B cell (primary cell): ENCODE data around the gene ADSS2. TPM values are rescaled to one million over a fixed set of nuclear protein-coding genes. Genes with fewer than 3 reads are reported as not detected.

Experiments used
- ATAC-seq: fragments of 200-7000 bp; cut with Tn5 transposase; one replicate; pipeline ENCODE4 v1.10.0; 2021; ENCODE audit warnings: low read depth, mild to moderate bottlenecking, moderate number of reproducible peaks, moderate library complexity
- CTCF ChIA-PET: fragments of 350-600 bp; sonication (Branson Sonifier 250); formaldehyde crosslinking; loops from one replicate; lab custom pipeline; 2021; ENCODE audit warnings: antibody characterized with exemption, inconsistent platforms; lab: Charles Lee
- POLR2A ChIA-PET: fragments of 350-600 bp; sonication (Branson Sonifier 250); formaldehyde crosslinking; loops from one replicate; lab custom pipeline; 2021; ENCODE audit warnings: antibody characterized with exemption; lab: Charles Lee
- DNase-seq: peaks from one replicate; pipeline ENCODE4 v3.0.0; 2013
- H2AFZ ChIP-seq: 2 replicates; pipeline ENCODE4 v1.6.1; 2012; ENCODE audit warnings: mild to moderate bottlenecking, low read depth, low read length; ENCODE audit not compliant: insufficient read depth, poor library complexity, severe bottlenecking
- H3K27ac ChIP-seq, 2 donors: 1 replicate in 1 of 2; 2 replicates in 1 of 2; pipeline ENCODE4 v1.5.1; 2012 to 2013; ENCODE audit warnings: low read length in 2 of 2, mild to moderate bottlenecking in 2 of 2, moderate library complexity in 1 of 2
- H3K27me3 ChIP-seq, 4 experiments: fragments of 200-600 bp in 1 of 4; sonication (generic) in 1 of 4; replicated peaks in 1 of 4; 1 replicate in 2 of 4; 2 replicates in 2 of 4; pipeline versions ENCODE4 v1.6.1 to v1.7.0; 2013 to 2016; ENCODE audit warnings: low read length in 3 of 4, mild to moderate bottlenecking in 2 of 4, mixed read lengths in 1 of 4, moderate library complexity in 1 of 4; ENCODE audit not compliant: insufficient read depth in 4 of 4, control insufficient read depth in 3 of 4; ENCODE audit errors: control extremely low read depth in 1 of 4
- H3K36me3 ChIP-seq, 2 experiments: replicated peaks in 1 of 2; 1 replicate in 1 of 2; 2 replicates in 1 of 2; pipeline versions ENCODE4 v1.6.1 to v1.7.1; 2013; ENCODE audit warnings: low read length in 1 of 2; ENCODE audit not compliant: insufficient read depth in 2 of 2, control insufficient read depth in 1 of 2; ENCODE audit errors: control extremely low read depth in 1 of 2, extremely low read depth in 1 of 2
- H3K4me1 ChIP-seq, 2 donors: fragments of 200-600 bp in 1 of 2; sonication (generic) in 1 of 2; 1 replicate in 1 of 2; 2 replicates in 1 of 2; pipeline versions ENCODE4 v1.5.1 to v1.6.1; 2013 to 2017; ENCODE audit warnings: low read length in 2 of 2; ENCODE audit not compliant: control insufficient read depth in 2 of 2, insufficient read depth in 2 of 2
- H3K4me2 ChIP-seq: replicated peaks from 2 replicates; pipeline ENCODE3; 2012; ENCODE audit warnings: mild to moderate bottlenecking, low read depth, low read length; ENCODE audit not compliant: poor library complexity, severe bottlenecking
- H3K4me3 ChIP-seq, 5 experiments: fragments of 200-600 bp in 1 of 5; sonication (generic) in 1 of 5; 1 replicate in 3 of 5; 2 replicates in 2 of 5; pipeline versions ENCODE4 v1.5.1 to v1.7.0; 2011 to 2016; ENCODE audit warnings: low read length in 4 of 5, mild to moderate bottlenecking in 4 of 5, low read depth in 2 of 5, control low read depth in 1 of 5, moderate library complexity in 1 of 5; ENCODE audit not compliant: insufficient read depth in 1 of 5; ENCODE audit errors: control extremely low read depth in 1 of 5, extremely low read depth in 1 of 5
- H3K79me2 ChIP-seq: fragments of 200-600 bp; sonication (generic); one replicate; pipeline ENCODE4 v1.6.0; 2016; ENCODE audit warnings: low read length; ENCODE audit not compliant: control insufficient read depth, insufficient read depth
- H3K9ac ChIP-seq: fragments of 200-600 bp; sonication (generic); 2 replicates; pipeline ENCODE4 v1.6.1; 2017; ENCODE audit warnings: mild to moderate bottlenecking, low read length, moderate library complexity
- H3K9me3 ChIP-seq, 3 donors: one replicate each; pipeline versions ENCODE4 v1.6.1 to v1.7.1; 2013; ENCODE audit warnings: low read length in 2 of 3; ENCODE audit not compliant: control insufficient read depth in 2 of 3, insufficient read depth in 1 of 3; ENCODE audit errors: control extremely low read depth in 1 of 3
- H4K20me1 ChIP-seq: 2 replicates; pipeline ENCODE4 v1.6.0; 2012; ENCODE audit warnings: mild to moderate bottlenecking, low read length; ENCODE audit not compliant: insufficient read depth, control insufficient read depth, poor library complexity, severe bottlenecking
- H3K27ac Mint-ChIP-seq: one replicate; pipeline ENCODE4 v1.8.0; 2021; ENCODE audit warnings: mixed read lengths
- H3K27me3 Mint-ChIP-seq: one replicate; pipeline ENCODE4 v1.8.0; 2021; ENCODE audit warnings: mixed read lengths
- H3K4me1 Mint-ChIP-seq: one replicate; pipeline ENCODE4 v1.8.0; 2021; ENCODE audit warnings: mixed read lengths
- H3K4me3 Mint-ChIP-seq: one replicate; pipeline ENCODE4 v1.8.0; 2021; ENCODE audit warnings: mixed read lengths
- H3K9me3 Mint-ChIP-seq: one replicate; pipeline ENCODE4 v1.8.0; 2022; ENCODE audit warnings: mixed read lengths; ENCODE audit not compliant: insufficient read depth
- CTCF ChIP-seq: fragments of 200-600 bp; IDR thresholded peaks from one replicate; pipeline ENCODE4 v1.8.0; 2022; ENCODE audit warnings: antibody characterized with exemption, mild to moderate bottlenecking
- EZH2 ChIP-seq: IDR thresholded peaks from 2 replicates; pipeline ENCODE4 v1.6.1; 2012; ENCODE audit warnings: borderline replicate concordance, low read depth, mild to moderate bottlenecking, moderate library complexity, low read length; ENCODE audit not compliant: insufficient read depth, poor library complexity, severe bottlenecking
- WGBS: methylation state at CpG from one replicate; pipeline ENCODE4 v1.1.5; 2013; ENCODE audit warnings: missing lambda C conversion rate; ENCODE audit not compliant: insufficient coverage; 5-methylcytosine and 5-hydroxymethylcytosine counted together
- intact Hi-C: fragments of 100-400 bp; cut with micrococcal nuclease; formaldehyde crosslinking; loops from one replicate; pipeline ENCODE4 v1.10.0; 2022
- polyA plus RNA-seq: library from polyadenylated mRNA; depleted of rRNA; stranded (reverse); fragments of >200 nt; gene quantifications from 2 replicates; pipeline ENCODE4 v1.2.3, GENCODE V29; 2012
- total RNA-seq, 2 donors: library from RNA; stranded (reverse); fragments of 120-200 nt in 1 of 2; gene quantifications; 1 replicate in 1 of 2; 2 replicates in 1 of 2; pipeline versions ENCODE4 v1.2.3 to v1.2.4, GENCODE V29; 2013 to 2022

The ADSS2 gene
- total and polyA plus RNA-seq, 2 donors (not counting 1 experiment from before 2014, with no cell fraction given) = 13.0 to 48.4 TPM

DNA sequence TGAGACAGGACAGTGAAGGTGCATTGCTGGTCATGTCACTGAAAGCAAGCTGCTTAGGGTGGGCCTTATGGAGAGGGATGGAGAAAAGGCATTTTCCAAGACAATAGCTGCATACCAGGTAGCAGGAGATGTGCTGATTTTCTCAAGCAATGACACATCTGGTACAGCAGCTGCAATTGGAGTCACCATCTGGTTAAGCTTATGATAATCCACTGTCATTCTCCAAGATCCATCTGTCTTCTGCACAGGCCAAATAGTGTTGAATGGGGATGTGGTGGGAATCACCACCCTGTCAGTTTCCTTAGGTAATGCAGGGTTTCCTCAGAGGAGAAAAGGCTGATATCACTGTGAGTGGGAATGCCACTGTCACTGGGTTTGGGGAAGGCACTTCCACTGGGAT lies 54.6 kb downstream of the ADSS2 start:
- peaks cover 9% of the 10 kb centered on the region for H3K9me3 Mint-ChIP-seq
- Histone ChIP-seq H3K27me3 (no peaks in the 10 kb centered on the region), H3K27ac (no peak overlapping the region), H3K9ac (no peak overlapping the region), H3K4me2 (no peak overlapping the region), H3K9me3 (peaks cover 2 to 11% (median 5%) of the 10 kb centered on the region in 3 donors), H4K20me1 (no peaks in the 10 kb centered on the region), H3K36me3 (peaks cover 6 to 10% of the 10 kb centered on the region in 2 experiments), H3K79me2 (no peaks in the 10 kb centered on the region), H2AFZ (no peak overlapping the region), H3K4me1 (no peaks in the 10 kb centered on the region), H3K4me3 (no peak overlapping the region)
- TF ChIP-seq EZH2 = no peak
- no peak for TF ChIP-seq CTCF
- H3K4me1 Mint-ChIP-seq = peaks cover 3% of the 10 kb centered on the region
- ATAC-seq (no peak), DNase-seq (no peak)
- ChIA-PET CTCF (no interaction called here), POLR2A (no interaction called here)
- H3K27ac Mint-ChIP-seq = no peak overlapping the region
- intact Hi-C loops = no loop called here
- no peaks in the 10 kb centered on the region for H3K27me3 Mint-ChIP-seq
- H3K4me3 Mint-ChIP-seq = no peak overlapping the region

- ChIA-PET CTCF (no interaction called here), POLR2A (no interaction called here)
- no peak for DNase-seq
- H2AFZ ChIP-seq = no peak overlapping the region
- H3K4me1 Mint-ChIP-seq = peaks cover 3% of the 10 kb centered on the region
- H3K4me3 Mint-ChIP-seq = no peak overlapping the region
- H3K4me1 ChIP-seq = no peaks in the 10 kb centered on the region
- no peak overlapping the region for H3K9ac ChIP-seq
- H3K9me3 Mint-ChIP-seq = peaks cover 2% of the 10 kb centered on the region
- no peaks in the 10 kb centered on the region for H3K79me2 ChIP-seq
- no peak overlapping the region for H3K27ac Mint-ChIP-seq
- H3K4me2 ChIP-seq = no peak overlapping the region
- H3K9me3 ChIP-seq = peaks cover under 1 to 3% (median 2%) of the 10 kb centered on the region in 3 donors
- no peaks in the 10 kb centered on the region for H3K27me3 Mint-ChIP-seq
- no peaks in the 10 kb centered on the region for H4K20me1 ChIP-seq
- WGBS = 100% methylated on average over 3 of the region's 5 CpGs
- no peak overlapping the region for H3K27ac ChIP-seq
- ATAC-seq = no peak
- H3K27me3 ChIP-seq = no peaks in the 10 kb centered on the region
- intact Hi-C loops = no loop called here
- H3K4me3 ChIP-seq = no peak overlapping the region
- H3K36me3 ChIP-seq = peaks cover 0 to 2% of the 10 kb centered on the region in 2 experiments
- TF ChIP-seq CTCF = no peak
- no peak for TF ChIP-seq EZH2
Observed at GRCh38 chr1:244395965-244396364, 55.7 kb downstream of the ADSS2 start.
